Epithelial cell of proximal tubule (primary cell): ENCODE measurements around the gene POLR2A. TPM values are rescaled to one million over a fixed set of nuclear protein-coding genes. Genes with fewer than 3 reads are reported as not detected.
A peak's percentile ranks its signal among the peaks of the same experiment; 100 is the strongest.
"Not testable (repeated sequence)": the region's sequence is repeated elsewhere in the genome, so short reads cannot be mapped to it uniquely, and the experiment has no call there.

Source experiments
- DNase-seq: peaks from one replicate; pipeline ENCODE4 v3.0.0-alpha.2; 2011; ENCODE audit warnings: low read depth
- H3K4me3 ChIP-seq: 2 replicates; pipeline ENCODE4 v1.5.1; 2011; ENCODE audit warnings: low read depth, mild to moderate bottlenecking, low read length
- total RNA-seq: library from RNA; depleted of rRNA; stranded (reverse); fragments of >200 nt; gene quantifications from 2 replicates; pipeline ENCODE4 v1.2.3, GENCODE V29; 2015
- TF ChIP-seq, protein P1 (sequence below): conservative IDR thresholded peaks from 2 replicates; pipeline ENCODE4 v1.5.1; 2012; ENCODE audit warnings: low read depth, mild to moderate bottlenecking, low read length

Gene POLR2A
- total RNA-seq, 1 donor from 2014 or later: 30.3 TPM

DNA sequence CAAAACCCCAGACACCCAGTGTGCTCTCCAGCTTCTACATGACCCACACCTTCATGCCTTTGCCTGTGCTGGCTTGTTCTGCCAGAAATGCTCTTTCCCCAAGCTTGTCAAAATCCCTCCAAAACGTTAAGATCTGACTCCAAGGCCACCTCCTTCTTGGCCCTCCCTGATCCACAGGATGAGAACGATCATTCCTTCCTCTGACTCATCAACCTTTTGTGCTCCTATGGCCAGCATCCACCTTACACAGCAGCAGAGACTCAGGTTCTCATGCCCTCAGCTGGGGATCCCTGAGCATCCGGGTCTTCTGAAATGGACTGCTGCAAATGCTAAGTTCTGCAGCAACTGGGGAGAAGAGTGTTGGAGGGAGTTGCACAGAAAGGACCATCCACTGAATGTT is 7.7 kb upstream of the POLR2A start:
- no peak overlapping the region for H3K4me3 ChIP-seq
- no peak for DNase-seq
- TF ChIP-seq, protein P1, sequence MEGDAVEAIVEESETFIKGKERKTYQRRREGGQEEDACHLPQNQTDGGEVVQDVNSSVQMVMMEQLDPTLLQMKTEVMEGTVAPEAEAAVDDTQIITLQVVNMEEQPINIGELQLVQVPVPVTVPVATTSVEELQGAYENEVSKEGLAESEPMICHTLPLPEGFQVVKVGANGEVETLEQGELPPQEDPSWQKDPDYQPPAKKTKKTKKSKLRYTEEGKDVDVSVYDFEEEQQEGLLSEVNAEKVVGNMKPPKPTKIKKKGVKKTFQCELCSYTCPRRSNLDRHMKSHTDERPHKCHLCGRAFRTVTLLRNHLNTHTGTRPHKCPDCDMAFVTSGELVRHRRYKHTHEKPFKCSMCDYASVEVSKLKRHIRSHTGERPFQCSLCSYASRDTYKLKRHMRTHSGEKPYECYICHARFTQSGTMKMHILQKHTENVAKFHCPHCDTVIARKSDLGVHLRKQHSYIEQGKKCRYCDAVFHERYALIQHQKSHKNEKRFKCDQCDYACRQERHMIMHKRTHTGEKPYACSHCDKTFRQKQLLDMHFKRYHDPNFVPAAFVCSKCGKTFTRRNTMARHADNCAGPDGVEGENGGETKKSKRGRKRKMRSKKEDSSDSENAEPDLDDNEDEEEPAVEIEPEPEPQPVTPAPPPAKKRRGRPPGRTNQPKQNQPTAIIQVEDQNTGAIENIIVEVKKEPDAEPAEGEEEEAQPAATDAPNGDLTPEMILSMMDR: no peak

DNA sequence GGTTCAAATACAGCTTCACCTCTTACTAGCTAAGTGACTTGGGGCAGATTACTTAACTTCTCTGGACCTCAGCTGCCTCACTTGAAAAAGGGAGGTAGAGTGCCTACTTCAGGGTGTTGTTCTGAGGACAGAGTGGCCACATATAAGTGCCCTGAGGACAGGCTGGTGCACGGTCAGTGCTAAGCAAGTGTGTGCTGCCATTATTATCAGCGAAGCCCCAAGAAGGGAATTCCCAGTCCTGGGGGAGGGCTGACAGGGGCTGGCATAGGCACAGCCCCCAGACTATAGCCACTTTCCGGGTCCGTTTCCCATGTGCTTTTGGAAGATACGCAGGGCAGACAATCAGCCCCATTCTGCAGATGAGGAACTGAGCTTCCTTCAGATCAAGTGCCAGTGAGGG is 7.2 kb upstream of the POLR2A start:
- H3K4me3 ChIP-seq: no peak overlapping the region
- TF ChIP-seq, protein P1: no peak
- DNase-seq: no peak

DNA sequence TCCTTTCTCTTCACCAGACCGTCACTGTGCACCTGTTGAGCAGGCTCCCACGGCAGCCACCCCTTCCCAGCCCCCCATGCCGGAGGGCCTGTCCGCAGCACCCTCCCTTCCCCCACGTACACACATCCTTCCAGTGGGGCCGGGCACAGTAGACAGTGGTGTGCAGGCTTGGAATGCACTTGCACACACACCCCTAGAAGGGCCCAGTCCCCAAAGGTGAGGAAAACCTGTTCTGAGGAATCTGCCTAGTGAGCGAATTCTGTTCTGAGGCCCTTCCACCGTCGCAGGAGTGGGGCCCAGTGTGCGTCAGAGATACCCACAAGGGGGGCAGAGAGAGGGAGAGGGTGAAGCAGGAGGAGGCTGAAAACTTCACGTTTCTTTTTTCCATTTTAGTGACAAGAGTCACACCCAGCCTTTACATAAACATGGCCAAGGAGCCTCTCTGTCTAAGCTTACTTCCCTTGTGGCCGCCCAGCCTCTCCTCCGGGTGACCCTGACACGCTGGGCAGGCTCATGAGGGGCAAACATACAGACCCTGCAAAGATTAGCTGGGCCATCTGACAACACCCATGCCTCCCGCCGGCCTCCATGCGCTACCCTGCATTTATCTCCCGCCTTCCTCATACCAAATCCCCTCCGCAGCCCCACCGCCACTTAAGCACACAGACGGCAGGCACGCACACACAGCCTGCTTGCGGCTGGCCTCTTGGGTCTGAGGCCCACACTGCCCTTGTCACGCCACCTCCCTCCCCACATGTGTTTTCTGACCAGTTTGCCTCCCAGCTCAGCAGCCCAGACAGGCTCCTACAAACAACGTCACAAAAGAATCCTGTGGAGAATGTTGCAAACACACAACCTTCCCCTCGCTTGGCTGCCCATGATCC is 6.5 kb upstream of the POLR2A start:
- TF ChIP-seq, protein P1: no peak
- H3K4me3 ChIP-seq: peak overlapping the region; percentile 90
- no peak for DNase-seq

DNA sequence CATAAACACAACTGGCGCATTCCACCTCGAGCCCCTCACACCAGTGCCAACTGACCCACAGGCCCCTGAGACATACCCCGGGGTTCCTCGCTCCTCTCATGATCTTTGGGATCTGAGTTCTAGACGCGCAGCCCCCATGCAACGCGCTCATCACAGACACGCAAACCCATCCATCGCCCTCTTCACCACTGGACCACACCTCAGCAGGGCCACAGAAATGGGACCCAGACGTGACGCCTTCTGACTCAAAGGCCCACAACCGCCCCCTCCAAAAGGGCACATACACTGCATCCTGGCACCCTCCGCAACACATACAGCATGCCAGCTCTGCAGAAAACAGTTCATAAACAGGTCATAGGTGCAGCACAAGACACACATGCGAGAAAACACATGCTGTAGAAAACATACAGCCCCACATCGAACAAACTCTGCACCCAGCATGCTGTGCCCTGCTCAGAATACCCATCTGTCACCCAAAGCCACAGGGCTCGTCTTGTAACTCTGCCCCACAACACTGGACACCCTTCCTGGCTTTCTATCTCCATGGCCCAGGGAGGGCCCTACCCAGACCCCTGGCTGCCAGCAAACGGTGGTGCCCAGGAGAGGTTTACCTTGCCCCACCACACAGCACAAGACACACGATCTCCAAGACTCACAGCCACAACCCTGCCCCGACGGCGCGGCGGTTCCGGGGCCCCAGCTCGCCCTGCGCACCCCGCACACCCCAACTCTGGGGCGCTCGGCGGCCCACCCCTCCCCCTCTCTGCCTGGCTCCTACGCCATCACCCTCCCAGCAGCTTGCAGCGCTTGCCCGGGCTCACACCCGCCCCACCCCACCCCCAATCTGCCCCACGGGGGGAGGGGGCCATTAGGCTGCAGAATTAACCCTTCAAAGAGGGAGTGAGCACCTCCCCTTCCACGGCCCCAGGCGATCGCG is 5.6 kb upstream of the POLR2A start:
- no peak for DNase-seq
- peak overlapping the region; percentile 90 for H3K4me3 ChIP-seq
- TF ChIP-seq, protein P1: no peak

DNA sequence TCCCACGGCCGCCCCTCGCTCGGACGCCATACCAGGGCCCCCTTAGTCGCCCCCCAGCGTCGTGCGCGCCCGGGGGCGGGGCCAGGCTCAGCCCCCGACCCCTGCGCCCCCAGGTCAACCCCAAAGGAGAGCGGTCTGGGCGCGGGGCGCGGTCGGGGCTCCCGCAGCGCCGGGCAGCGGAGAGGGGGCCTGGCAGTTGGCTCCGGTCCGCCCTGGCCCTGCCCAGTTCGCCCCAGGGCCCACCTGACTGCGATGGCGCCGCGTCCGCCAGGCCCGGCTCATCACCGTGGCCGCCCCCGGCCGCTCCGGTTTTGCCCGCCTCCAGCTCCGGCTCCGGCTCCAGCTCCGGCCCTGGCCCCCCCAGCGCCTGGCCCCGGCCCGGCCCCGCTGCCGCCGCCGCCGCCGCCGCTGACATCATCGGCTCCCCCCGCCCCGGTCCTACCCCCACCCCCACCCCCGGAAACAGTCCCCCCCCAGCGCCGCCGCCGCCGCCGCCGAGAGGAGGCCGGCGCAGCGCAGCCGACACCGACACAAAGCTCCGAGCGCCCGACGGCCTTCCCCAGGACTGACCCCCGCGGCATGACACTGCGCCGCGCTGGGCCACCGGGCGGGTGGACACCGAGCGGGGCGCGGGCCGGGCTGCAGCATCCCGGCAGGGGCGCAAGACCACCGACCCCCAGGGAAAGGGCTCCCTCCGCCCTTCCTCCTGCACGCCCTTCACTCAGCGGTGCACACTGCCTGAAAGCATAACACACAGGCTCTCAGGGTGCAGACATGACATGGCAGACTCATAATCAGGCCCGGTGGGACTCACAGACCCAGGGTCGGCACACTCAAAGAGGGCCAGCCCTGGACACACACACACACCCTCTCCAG is 4.7 kb upstream of the POLR2A start, which contains the start of gene ZBTB4:
TSS of gene ZBTB4 (minus strand) at position 419 of the 876 bp plus-strand sequence. CDS start 12,830 bp downstream, outside the sequence.
- TF ChIP-seq, protein P1: no peak
- no peak for DNase-seq

DNA sequence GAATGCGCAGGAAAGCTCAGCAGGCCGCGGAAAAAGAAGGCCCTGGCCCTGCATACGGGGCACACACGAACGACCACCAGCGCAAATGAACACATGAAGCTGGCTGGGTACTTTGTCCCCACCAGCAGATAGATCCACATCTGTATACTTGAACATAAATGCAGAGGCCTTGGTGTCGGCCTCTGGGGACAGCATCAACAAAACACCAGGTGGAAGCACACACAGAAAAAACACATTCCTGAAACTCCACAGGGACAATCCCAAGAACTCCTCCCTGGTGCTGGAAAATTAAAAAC is 4.1 kb upstream of the POLR2A start:
- H3K4me3 ChIP-seq: peak overlapping the region; percentile 90
- DNase-seq: no peak
- TF ChIP-seq, protein P1: no peak

More for the DNA sequence above, 4.7 kb upstream of the POLR2A start, which contains the start of gene ZBTB4:
- peak within 1 kb of the TSS; percentile 90 for H3K4me3 ChIP-seq

DNA sequence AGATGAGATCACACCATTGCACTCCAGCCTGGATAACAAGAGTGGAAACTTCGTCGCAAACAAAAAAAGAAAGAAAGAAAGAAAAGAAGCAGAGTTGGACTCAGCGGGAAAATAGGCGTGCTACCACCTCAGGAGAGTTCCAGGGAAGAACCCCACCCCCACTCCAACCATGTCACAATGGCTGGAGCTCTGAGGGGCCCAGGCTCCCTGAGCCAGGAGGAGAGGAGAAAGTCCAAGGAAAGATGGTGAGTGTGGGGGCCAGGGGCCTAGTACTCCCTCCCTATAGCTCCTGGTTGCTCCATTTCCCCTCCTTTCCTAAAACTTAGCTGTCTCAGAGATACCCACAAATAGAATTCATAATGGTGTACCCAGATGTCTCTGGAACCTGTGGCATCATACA is 2.9 kb upstream of the POLR2A start, which contains the start of gene SLC35G6:
TSS of gene SLC35G6 (plus strand) at position 172 of the 400 bp plus-strand sequence. CDS start at position 243, 71 bp downstream.
- DNase-seq, H3K4me3 ChIP-seq: not testable (repeated sequence)

DNA sequence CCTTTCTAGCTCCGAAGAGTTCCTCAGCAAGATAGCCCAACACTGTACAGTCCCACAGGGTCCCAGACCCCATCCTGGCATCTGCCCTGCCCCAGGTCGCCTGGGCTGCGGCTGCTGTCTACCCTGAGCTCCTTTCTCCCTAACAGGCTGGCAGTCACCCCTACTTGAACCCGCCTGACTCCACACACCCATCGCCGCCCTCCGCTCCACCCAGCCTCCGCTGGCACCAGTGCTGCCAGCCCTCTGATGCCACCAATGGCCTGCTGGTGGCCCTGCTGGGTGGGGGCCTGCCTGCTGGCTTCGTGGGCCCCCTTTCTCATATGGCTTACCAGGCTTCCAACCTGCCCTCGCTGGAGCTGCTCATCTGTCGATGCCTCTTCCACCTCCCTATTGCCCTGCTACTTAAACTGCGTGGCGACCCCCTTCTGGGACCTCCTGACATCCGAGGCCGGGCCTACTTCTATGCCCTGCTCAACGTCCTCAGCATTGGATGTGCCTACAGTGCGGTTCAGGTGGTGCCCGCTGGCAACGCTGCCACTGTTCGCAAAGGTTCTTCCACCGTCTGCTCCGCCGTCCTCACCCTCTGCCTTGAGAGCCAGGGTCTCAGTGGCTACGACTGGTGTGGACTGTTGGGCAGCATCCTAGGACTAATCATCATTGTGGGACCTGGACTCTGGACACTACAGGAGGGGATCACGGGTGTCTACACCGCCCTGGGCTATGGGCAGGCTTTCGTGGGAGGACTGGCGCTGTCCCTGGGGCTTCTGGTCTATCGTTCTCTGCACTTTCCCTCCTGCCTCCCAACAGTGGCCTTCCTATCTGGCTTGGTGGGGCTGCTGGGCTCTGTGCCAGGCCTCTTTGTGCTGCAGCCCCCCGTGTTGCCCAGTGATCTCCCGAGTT is 2.1 kb upstream of the POLR2A start:
- not testable (repeated sequence) for DNase-seq, H3K4me3 ChIP-seq

DNA sequence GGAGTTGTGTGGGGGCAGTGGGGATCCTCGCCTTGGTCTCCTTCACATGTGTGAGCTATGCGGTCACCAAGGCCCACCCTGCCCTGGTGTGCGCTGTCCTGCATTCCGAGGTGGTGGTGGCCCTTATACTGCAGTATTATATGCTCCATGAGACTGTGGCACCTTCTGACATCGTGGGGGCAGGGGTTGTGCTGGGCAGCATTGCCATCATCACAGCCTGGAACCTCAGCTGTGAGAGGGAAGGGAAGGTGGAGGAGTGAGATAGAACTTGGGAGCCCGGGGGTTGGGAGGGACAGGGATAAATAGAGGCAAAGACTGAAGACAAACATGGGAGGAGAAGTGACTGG is 1.5 kb upstream of the POLR2A start:
- DNase-seq: not testable (repeated sequence)
- peak overlapping the region; percentile 94 for H3K4me3 ChIP-seq
